K562 (cell line): Measurements from ENCODE around the gene PPM1H. TPM values are rescaled to one million over a fixed set of nuclear protein-coding genes. Genes with fewer than 3 reads are reported as not detected.

Experiments
- ATAC-seq: fragments of 200-7000 bp; cut with Tn5 transposase; 3 replicates; pipeline ENCODE4 v1.9.1; 2020; ENCODE audit warnings: moderate library complexity
- BruUV-seq: library from RNA; stranded (reverse); fragments of 400-500 nt; replicated peaks from 2 replicates; lab custom pipeline; 2021; lab: Mats Ljungman, UMichigan
- CTCF ChIA-PET: fragments of 300-600 bp; formaldehyde crosslinking; extraction: SDS; loops from one replicate; lab custom pipeline; 2021; ENCODE audit warnings: low intra/inter-chr PET ratio; lab: Yijun Ruan, JAX
- POLR2A ChIA-PET: fragments of 300-600, 350-650 bp; sonication (Branson Sonifier 250); formaldehyde crosslinking; extraction: SDS; loops from one replicate; lab custom pipeline; 2021; ENCODE audit warnings: antibody characterized with exemption, inconsistent platforms; lab: Yijun Ruan, JAX
- DNase-seq, 4 experiments: peaks; one replicate each; pipeline versions ENCODE4 v3.0.0 to v3.0.0-alpha.2; 2011 to 2018; ENCODE audit warnings: low spot score in 3 of 4, mixed read lengths in 3 of 4; ENCODE audit errors: extremely low read depth in 1 of 4
- FAIRE-seq: peaks from 2 replicates; lab custom pipeline; 2011; peaks lifted over from hg19 to GRCh38; lab: Jason Lieb, UNC
- H2AFZ ChIP-seq: 2 replicates; pipeline ENCODE4 v1.6.0; 2011; ENCODE audit warnings: low read depth, low read length, control low read depth, inconsistent platforms
- H3K27ac ChIP-seq: fragments of 200-600 bp; 3 replicates; pipeline ENCODE4 v1.8.0; 2011; ENCODE audit warnings: low read depth, mild to moderate bottlenecking, control low read depth, inconsistent platforms, low read length, moderate library complexity, mixed read lengths; ENCODE audit errors: extremely low read depth
- H3K27me3 ChIP-seq, 2 experiments: fragments of 300-600 bp in 1 of 2; 2 replicates in 1 of 2; 3 replicates in 1 of 2; pipeline versions ENCODE4 v1.6.0 to v1.8.0; 2011; ENCODE audit warnings: inconsistent platforms in 2 of 2, low read length in 2 of 2, mild to moderate bottlenecking in 1 of 2, mixed read lengths in 1 of 2, moderate library complexity in 1 of 2; ENCODE audit not compliant: control insufficient read depth in 2 of 2, insufficient read depth in 2 of 2
- H3K36me3 ChIP-seq: fragments of 300-600 bp; 3 replicates; pipeline ENCODE4 v1.8.0; 2011; ENCODE audit warnings: mild to moderate bottlenecking, low read length, inconsistent platforms; ENCODE audit not compliant: control insufficient read depth, insufficient read depth
- H3K4me1 ChIP-seq, 2 experiments: fragments of 200-600 bp in 1 of 2; replicated peaks in 1 of 2; 2 replicates in 1 of 2; 3 replicates in 1 of 2; pipeline versions ENCODE4 v1.5.1 to v1.8.0; 2011; ENCODE audit warnings: inconsistent platforms in 2 of 2, low read length in 2 of 2, mild to moderate bottlenecking in 1 of 2, mixed read lengths in 1 of 2, moderate library complexity in 1 of 2; ENCODE audit not compliant: control insufficient read depth in 2 of 2, insufficient read depth in 2 of 2
- H3K4me2 ChIP-seq: 2 replicates; pipeline ENCODE4 v1.6.1; 2011; ENCODE audit warnings: low read length, control low read depth, inconsistent platforms, mixed read lengths; ENCODE audit not compliant: insufficient read depth
- H3K4me3 ChIP-seq: fragments of 200-600 bp; sonication (generic), shearing (Covaris generic); 2 replicates; pipeline ENCODE4 v1.5.1; 2016; ENCODE audit warnings: control low read depth, inconsistent platforms
- H3K79me2 ChIP-seq: fragments of 200-600 bp; 3 replicates; pipeline ENCODE4 v1.8.0; 2011; ENCODE audit warnings: low read length, inconsistent platforms; ENCODE audit not compliant: control insufficient read depth, insufficient read depth
- H3K9ac ChIP-seq, 2 experiments: 2 replicates each; pipeline versions ENCODE4 v1.6.0 to v1.6.1; 2011; ENCODE audit warnings: low read depth in 2 of 2, low read length in 2 of 2, control low read depth in 1 of 2, inconsistent platforms in 1 of 2, mild to moderate bottlenecking in 1 of 2, mixed read lengths in 1 of 2; ENCODE audit not compliant: insufficient read depth in 1 of 2
- H3K9me1 ChIP-seq: one replicate; pipeline ENCODE4 v1.6.0; 2011; ENCODE audit warnings: inconsistent platforms, mild to moderate bottlenecking, low read length, moderate library complexity; ENCODE audit not compliant: control insufficient read depth, insufficient read depth
- H3K9me3 ChIP-seq: replicated peaks from 2 replicates; pipeline ENCODE4 v1.5.1; 2011; ENCODE audit warnings: low read depth, low read length, inconsistent platforms; ENCODE audit not compliant: control insufficient read depth, insufficient read depth
- H4K20me1 ChIP-seq: replicated peaks from 2 replicates; pipeline ENCODE4 v1.6.1; 2011; ENCODE audit warnings: low read length, inconsistent platforms, mixed read lengths; ENCODE audit not compliant: control insufficient read depth, insufficient read depth
- KDM5B ChIP-seq: fragments of 200-600 bp; sonication (generic); IDR thresholded peaks from 2 replicates; pipeline ENCODE4 v1.6.1; 2012; ENCODE audit warnings: low read depth, mild to moderate bottlenecking, moderate library complexity, low read length, control low read depth, inconsistent platforms; ENCODE audit not compliant: insufficient replicate concordance
- MTA2 ChIP-seq: fragments of 450-650 bp; IDR thresholded peaks from 2 replicates; pipeline ENCODE4 v1.6.1; 2016; ENCODE audit warnings: low read depth
- POU5F1 ChIP-seq: fragments of 150-350 bp; IDR thresholded peaks from 2 replicates; pipeline ENCODE4 v1.6.1; 2014; ENCODE audit warnings: borderline replicate concordance, low read length, low read depth, mild to moderate bottlenecking; ENCODE audit not compliant: partially characterized antibody
- ZNF224 ChIP-seq: sonication (generic); formaldehyde crosslinking; IDR thresholded peaks from 2 replicates; pipeline ENCODE4 v1.8.0; 2022; ENCODE audit warnings: mild to moderate bottlenecking, missing genetic modification reagents
- ZNF75A ChIP-seq: fragments of 450-650 bp; formaldehyde crosslinking; IDR thresholded peaks from 2 replicates; pipeline ENCODE4 v1.4.0; 2020; ENCODE audit warnings: mild to moderate bottlenecking
- WGBS: fragments of 100-300 bp; shearing (Covaris generic); methylation state at CpG from one replicate; pipeline ENCODE4 v1.1.6; 2016; ENCODE audit warnings: low coverage, mixed read lengths; ENCODE audit not compliant: insufficient coverage; ENCODE audit errors: missing lambda C conversion rate; 5-methylcytosine and 5-hydroxymethylcytosine counted together
- in situ Hi-C: fragments of 300-500 bp; cut with MboI; formaldehyde crosslinking; loops from 4 replicates; pipeline ENCODE4 v1.15.0; 2018; ENCODE audit warnings: inconsistent platforms, mixed read lengths
- intact Hi-C: fragments of 100-400 bp; cut with micrococcal nuclease; formaldehyde crosslinking; loops from 2 replicates; pipeline ENCODE4 v1.14.2; 2022
- polyA plus RNA-seq, 8 experiments: library from polyadenylated mRNA; depleted of rRNA in 4 of 8; stranded (reverse) in 5 of 8; unstranded in 3 of 8; fragments of >200 nt; fragmentation: Nextera tagmentation in 2 of 8; fragmentation: Illumina TruSeq in 1 of 8; extraction: Ambion mirVana in 2 of 8; extraction: Trizol in 1 of 8; gene quantifications; 2 replicates each; pipeline versions ENCODE4 v1.2.1 to v1.2.3, GENCODE V29; 2011 to 2014; ENCODE audit warnings: inconsistent platforms in 1 of 8, missing spikeins in 1 of 8
- total RNA-seq, 7 experiments: library from RNA; depleted of rRNA in 6 of 7; stranded (reverse); fragments of >200 nt in 6 of 7; fragmentation: Illumina TruSeq in 2 of 7; extraction: Trizol in 2 of 7; gene quantifications; 2 replicates each; pipeline versions ENCODE4 v1.2.1 to v1.2.3, GENCODE V29; 2011 to 2021; ENCODE audit warnings: low replicate concordance in 1 of 7

PPM1H gene
- total and polyA plus RNA-seq, 9 of the 15 experiments (the other 6 are each of a cell fraction or from before 2014, with no cell fraction given), result 5.3 to 29.3 (median 11.3) TPM

GRCh38 chr12:62925680-62926079 lies 9.3 kb downstream of the PPM1H start:
- Histone ChIP-seq H4K20me1 (no peaks in the 10 kb centered on the region), H2AFZ (no peak overlapping the region), H3K27me3 (no peaks in the 10 kb centered on the region), H3K27ac (no peak overlapping the region), H3K9me1 (no peaks in the 10 kb centered on the region), H3K9me3 (no peaks in the 10 kb centered on the region), H3K4me2 (no peak overlapping the region), H3K4me3 (no peak overlapping the region), H3K36me3 (peaks cover 6% of the 10 kb centered on the region; the same call in 1 of the 3 replicates), H3K79me2 (peaks cover 41% of the 10 kb centered on the region; the same call in 2 of the 3 replicates), H3K4me1 (peaks cover 0 to under 1% of the 10 kb centered on the region in 2 experiments; a peak in 2 of 5 replicates), H3K9ac (no peak overlapping the region)
- ChIA-PET POLR2A (interaction anchor here (1.0 to 1.6 kb wide), 2 partner anchors 9 to 11 kb away, joined by 3 to 4 read pairs; partner anchors contain the start of gene PPM1H), CTCF (no interaction called here)
- FAIRE-seq (no peak), DNase-seq (no peak), ATAC-seq (no peak)
- no TSS peak for BruUV-seq
- 73% methylated on average over 1 of the region's 1 CpG for WGBS
- TF ChIP-seq KDM5B, result no peak
- TF ChIP-seq MTA2, result no peak
- intact Hi-C loops (no loop called here), in situ Hi-C loops (no loop called here)

- DNase-seq, result no peak
- no peaks in the 10 kb centered on the region for H3K4me1 ChIP-seq
- no peak for TF ChIP-seq ZNF224 (CRISPR knock-in tag)
- no peak for TF ChIP-seq POU5F1
- TF ChIP-seq ZNF75A, result no peak
- 61% methylated on average over 2 of the region's 2 CpGs for WGBS
- H3K79me2 ChIP-seq, result peaks cover 29% of the 10 kb centered on the region; the same call in 2 of the 3 replicates
- no peak overlapping the region for H3K27ac ChIP-seq
- no peak for ATAC-seq
- no peaks in the 10 kb centered on the region for H3K27me3 ChIP-seq
- intact Hi-C loops, result no loop called here
- in situ Hi-C loops, result no loop called here
- no peaks in the 10 kb centered on the region for H3K9me3 ChIP-seq
- no peak overlapping the region for H3K4me3 ChIP-seq
- no TSS peak for BruUV-seq
- ChIA-PET POLR2A (interaction anchor here (1.4 kb wide), 1 partner anchor 10 kb away, joined by 3 read pairs; no protein-coding TSS in a partner anchor), CTCF (no interaction called here)
- peaks cover 6% of the 10 kb centered on the region; the same call in 1 of the 3 replicates for H3K36me3 ChIP-seq
- H4K20me1 ChIP-seq, result no peaks in the 10 kb centered on the region
- no peak for FAIRE-seq
- no peaks in the 10 kb centered on the region for H3K9me1 ChIP-seq
- H3K9ac ChIP-seq, result no peak overlapping the region
- H2AFZ ChIP-seq, result no peak overlapping the region
- no peak overlapping the region for H3K4me2 ChIP-seq
Measured at GRCh38 chr12:62924084-62924483, 10.9 kb downstream of the PPM1H start.
